Measurements from ENCODE around the gene KSR1.
"Not testable (repeated sequence)": the region's sequence is repeated elsewhere in the genome, so short reads cannot be mapped to it uniquely, and the experiment has no call there.

The KSR1 gene

DNA sequence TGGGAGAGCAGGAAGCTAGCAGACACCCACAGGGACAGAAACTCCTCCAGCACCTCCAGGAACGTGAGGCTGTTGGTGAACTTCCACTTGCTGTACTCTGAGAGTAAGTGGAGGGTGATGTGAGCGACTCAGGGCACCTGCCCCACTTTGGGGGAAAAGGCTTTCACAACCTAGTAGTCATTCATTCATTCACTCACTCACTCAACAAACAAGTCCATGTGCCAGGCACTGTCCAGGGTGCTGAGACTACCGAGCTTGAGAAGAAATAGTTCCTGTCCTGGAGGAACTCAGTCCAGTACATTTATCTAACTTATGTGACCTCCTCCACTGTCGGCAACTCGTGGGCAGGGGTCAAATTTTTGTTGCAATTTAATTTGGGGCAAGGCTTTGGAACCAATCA lies 201.4 kb downstream of the KSR1 start:
- no peak for DNase-seq (ENCODE audit: low read depth in 2 of 2)

DNA sequence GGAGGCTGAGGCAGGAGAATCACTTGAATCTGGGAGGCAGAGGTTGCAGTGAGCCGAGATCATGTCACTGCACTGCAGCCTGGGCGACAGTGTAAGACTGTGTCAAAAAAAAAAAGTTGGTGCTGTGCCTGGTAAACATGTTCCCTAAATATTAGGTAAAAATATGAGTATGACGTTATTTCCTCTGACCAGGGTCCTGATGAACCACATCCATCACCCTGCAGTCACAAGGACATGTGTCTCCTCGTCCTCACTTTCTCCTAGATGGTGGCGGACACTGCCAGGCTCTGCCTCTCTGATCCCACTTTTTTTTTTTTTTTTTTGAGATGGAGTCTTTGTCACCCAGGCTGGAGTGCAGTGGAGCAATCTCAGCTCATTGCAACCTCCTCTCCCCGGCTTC lies 203.4 kb downstream of the KSR1 start:
- no peak for DNase-seq (ENCODE audit: low read depth in 2 of 2)

DNA sequence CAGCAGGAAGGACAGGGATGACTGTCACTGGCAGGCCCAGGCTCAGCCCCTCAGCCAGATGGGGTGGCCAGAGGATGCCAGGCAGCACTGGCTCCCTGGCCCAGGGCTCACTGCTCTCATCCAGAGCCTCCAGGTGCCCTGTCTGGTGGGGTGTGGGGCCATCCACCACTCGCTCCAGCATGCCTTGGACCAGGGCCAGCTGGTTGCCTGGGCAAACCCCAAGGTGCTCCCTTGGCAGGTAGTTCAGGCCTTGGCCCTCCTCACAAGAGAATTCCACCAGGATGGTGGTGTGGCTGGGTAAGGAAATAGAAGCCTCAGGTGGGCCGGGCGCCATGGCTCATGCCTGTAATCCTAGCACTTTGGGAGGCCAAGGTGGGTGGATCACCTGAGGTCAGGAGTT lies 204.2 kb downstream of the KSR1 start:
- DNase-seq (ENCODE audit: low read depth in 2 of 2) = no peak

DNA sequence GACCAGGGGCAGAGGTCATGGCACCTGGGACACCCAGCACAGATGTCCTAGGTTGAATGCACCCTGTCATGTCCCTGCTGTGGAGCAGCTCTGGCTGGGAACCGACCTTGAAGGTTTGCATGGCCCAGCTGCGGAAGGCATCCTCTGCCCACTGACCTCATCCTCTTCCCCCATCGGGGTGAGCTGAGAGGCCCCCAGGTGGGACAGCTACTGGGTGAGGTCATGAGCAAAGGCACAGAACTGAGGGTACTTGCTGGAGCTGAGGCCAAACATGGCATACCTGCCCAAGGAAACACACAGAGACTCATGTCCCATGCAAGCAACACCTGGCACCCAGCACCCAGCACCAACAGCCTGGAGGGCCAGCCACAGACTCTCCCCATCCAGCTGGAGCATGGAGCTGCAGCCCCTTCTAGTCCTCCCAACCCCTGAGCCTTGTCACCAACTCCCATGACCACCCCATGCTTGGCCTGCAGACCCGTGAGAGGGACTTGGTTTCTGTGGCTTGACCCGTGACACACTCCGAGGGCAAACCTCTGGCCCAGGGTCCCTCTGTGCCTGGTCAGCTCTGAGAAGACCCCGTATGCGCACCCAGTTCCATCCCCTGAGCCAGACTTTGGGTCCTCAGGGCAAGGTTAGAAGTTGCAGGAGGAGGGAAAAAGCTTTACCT lies 207.8 kb downstream of the KSR1 start:
- DNase-seq (ENCODE audit: low read depth in 2 of 2) = no peak

DNA sequence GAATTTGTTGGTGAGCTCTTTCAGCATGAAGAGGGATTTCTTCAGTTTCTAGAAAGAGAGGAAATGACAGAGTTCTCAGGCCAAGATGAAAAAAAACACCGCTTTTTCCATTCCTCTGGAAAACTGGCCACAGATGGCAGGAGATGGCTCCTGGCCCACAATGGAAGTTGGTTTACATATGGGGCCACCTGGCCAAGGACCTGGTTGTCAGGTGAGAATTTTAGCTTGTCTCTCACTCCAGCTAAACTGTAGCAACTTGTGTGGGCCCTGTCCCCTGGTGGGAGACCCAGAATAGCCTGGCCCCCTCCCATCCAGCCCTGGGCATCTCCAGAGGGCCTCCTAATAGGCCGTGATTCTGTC lies 208.3 kb downstream of the KSR1 start:
- no peak for DNase-seq (ENCODE audit: low read depth in 2 of 2)

DNA sequence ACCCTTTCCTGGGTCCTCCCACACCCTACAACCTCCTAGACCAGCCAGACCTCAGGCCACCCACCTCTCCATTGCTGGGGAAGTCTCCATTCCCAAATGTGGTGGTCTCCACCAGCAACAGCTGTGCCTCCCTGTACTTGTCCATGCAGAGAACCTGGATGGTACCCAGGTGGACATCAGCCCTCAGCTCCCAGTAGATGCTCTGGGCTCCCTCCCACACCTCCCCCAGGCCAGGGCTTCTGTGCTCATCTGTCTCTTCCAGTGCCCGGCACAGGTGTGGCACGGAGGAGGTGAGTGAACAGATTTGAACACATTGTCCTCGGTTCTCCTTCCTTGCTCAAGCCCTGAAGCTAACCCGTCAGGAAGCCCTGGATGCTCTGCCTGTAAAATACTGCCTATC lies 209.3 kb downstream of the KSR1 start:
- no peak for DNase-seq (ENCODE audit: low read depth in 2 of 2)

DNA sequence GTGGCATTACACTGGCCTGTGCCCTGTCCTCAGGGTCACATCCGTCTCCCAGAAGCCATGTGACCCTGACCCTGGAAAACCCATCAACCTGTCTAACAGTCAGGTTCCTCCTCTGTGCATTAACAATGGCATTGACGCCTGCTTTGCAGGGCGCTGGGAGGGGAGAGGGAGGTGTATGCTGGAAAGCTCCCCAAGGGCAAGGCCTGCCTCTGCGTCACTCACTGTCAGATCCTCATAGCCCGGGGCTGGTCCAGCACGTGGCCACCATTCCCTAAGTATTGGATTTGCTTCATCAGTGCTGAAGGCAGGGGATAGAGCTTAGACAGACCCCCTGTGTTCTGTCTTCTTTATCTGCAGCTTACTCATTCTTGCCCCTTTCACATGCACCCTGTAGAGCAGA lies 210.0 kb downstream of the KSR1 start:
- DNase-seq (ENCODE audit: low read depth in 2 of 2) = not testable (repeated sequence)

DNA sequence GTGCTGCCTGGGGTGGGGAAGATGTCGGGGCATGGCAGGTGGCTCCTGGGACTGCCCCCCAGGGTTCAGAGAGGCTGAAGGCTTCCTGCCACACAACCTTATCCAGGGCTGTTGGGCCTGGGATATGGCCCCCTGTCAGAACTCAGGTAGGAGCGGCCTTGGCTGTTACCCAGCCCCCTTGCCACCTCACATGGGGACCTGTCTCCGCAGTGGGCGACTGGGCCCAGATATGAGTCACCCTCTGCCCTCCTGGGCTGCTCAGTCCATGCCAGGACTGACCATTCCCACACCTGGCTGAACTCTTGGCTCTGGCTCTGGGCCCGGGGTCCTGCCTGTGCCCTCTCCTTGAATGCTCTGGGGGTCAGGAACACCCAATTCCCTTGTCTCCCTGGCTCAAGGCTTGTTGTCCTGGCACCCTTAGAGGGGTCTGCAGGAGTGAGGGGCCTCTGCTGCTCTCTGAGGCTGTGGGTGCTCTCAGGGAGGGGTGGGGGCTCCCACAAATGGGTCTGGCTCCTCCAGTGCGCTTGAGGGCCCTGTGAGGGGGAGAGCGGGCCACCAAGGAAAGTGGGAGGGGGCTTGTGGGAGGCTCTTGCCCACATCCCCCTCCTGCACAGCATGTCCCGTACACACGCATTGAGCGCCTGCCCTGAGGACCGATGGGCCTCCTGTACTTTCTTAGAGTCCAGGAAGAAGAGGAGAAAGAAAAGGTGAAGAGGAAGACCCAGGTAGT lies 210.7 kb downstream of the KSR1 start:
- DNase-seq (ENCODE audit: low read depth in 2 of 2) = no peak

DNA sequence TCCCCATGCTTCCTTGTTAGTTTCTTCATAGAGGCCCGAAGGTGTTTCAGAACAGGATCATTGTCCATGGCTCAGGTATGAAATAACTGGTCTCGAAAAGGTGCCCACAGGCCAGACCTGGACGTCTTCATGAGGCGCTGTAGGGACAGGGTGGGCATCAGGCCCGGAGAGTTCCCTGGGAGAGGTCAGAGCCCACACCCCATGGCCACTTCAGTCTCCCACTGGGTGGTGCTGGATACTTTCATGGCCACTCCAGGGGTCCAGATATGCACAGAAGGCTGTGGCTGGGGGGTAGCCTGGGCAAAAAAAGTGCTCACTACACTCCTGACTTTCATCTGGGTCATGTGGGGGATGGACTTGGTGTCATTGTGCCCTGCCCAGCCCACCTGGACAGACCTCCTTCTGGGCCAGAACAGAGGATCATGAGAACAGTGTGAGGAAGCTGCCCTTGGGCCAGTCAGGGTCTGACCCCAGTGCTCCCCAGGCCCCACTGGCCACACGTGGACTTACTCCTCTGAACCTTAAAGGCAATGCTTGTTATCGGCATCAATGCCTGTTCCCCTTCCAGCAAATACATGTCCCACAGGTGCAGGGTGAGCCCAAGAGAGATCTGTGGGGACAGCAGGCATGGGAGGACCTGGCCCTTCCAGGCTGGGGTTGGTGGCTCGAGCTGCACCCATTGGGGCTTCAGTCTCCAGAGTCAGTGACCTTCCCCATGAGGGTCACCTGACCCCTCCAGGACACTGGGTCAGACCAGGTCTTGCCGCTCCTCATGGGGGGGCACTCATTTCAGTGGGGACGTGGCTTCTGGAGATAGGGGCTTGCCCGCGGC lies 211.6 kb downstream of the KSR1 start:
- no peak for DNase-seq (ENCODE audit: low read depth in 2 of 2)

DNA sequence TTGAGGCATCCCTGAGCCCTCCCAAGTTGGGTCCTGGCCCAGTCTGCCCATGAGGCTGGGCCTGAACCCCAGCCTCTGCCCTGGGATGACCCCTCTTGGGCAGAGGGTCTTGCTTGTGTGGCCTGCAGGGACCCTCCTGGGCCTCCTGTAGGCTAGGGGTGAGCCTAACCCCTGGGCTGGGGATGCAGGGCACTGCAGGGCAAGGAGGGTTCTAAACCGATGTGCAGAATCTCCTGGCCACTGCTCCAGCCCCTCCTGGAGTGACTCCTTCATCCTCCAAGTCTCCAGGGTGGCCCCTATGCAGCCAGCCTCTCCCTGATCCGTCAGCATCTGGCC lies 212.2 kb downstream of the KSR1 start:
- DNase-seq (ENCODE audit: low read depth in 2 of 2) = no peak

DNA sequence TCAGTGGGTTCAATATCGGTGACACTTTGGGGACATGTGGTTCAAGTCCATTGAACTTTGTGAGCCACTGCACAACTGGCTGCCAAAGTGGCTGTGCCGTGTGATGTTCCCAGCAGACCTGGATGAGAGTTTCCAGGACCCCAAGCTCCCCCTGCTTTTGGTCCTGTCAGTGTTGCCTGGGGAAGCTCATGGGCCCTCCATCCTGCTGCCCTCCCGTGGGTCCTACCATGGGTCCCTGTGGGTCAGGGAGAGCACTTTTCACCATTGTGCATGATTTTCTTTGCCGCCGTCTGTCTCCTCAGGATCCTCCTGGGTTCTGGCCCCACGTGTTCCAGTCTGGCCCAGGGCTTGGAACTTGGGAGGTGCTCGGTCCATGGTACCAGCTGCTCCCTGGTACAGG lies 212.9 kb downstream of the KSR1 start:
- no peak for DNase-seq (ENCODE audit: low read depth in 2 of 2)

DNA sequence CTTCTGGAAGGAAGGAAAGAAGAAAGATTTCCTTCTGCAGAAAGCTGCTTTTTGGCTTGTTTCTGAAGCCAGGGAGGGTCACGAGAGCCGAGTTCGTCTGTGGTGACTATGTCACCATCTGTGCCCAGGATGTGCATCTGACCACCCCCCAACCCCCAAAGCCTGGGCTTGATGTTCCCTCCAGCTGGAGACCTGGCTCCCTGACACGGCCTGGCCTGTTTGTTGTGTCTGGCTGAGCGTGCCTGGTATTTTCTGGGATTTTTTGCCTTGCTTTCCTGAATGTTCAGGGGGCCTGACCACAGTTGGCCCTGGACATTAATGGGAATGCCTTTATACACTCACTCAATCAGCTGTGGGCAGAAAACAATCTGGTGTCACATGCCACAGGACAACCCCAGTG lies 213.6 kb downstream of the KSR1 start:
- DNase-seq (ENCODE audit: low read depth in 2 of 2) = no peak

DNA sequence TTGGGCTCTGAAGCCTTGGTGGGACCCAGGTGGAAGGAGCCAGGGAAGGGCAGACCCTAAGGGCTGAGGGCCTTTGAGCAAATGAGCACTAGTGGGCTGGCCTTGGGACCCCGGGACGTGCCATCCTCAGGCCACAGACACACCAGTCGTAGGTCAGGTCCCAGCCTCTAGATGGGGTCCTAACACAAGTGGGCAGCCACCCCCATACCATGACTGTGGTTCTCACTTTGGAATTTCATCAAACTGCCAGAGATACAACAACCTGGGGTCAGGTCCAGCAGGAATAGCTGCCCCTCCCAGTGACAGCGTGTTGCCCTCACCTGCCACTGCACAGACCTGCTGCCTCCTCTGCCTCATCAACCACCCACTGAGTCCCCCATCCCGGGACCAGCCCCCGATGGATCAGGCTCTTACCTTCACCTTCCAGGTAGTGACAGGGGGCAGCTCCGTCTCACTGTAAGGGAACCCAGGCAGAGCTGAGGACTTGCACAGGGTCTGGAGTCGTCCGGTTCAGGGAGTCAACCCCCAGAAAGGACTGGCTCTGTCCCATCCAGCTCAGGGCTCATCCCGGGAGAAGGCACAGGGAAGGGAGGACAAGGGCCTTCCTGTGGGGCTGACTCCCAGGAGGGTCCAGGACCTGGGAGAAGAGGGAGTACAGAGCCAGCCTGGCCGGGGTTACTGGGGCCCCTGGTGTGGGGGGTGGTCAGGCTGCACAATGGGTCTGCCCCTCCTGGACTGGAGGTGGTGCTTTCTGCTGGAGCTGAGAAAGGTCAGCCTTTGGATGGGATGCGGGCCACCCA lies 214.7 kb downstream of the KSR1 start:
- no peak for DNase-seq (ENCODE audit: low read depth in 2 of 2)

DNA sequence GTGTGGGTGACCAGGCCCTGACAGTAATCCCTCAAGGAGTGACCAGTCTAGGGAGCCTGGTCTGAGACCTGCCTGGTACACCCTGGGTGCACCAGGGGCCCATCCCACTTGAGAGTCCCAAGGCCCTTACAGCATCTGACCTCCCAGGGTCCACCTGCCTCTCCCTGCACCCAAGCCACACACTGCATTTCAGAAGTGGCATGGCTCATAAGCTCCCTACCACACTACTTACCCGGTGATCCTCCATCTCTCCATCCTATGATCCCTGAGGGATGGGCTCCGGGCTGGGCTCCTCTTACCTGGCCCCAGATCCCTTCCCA lies 215.3 kb downstream of the KSR1 start:
- DNase-seq (ENCODE audit: low read depth in 2 of 2) = no peak

DNA sequence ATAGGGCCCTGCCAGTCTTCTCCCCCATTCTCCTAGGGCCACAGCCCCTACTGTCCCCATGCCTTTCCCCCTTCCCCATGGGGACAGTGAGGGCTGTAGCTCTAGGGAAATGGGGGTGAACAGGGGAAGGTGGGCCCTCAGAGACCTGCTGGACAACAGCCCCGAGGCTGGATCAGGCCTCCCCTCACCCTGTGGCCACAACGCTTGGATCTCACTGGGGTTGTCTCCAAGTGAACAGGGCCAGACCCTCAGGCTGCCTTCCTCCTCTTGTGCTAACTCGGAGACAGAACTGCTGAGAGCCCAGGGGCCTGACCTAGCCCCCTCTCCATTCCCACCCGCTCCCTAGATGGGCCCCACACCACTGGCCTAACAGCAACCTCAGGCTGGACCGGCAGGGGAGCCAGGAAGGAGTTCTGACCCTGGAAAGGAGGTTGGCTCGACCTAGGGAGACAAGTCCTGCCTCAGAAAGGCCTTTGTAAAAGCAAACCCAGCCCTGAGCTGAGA lies 215.8 kb downstream of the KSR1 start:
- not testable (repeated sequence) for DNase-seq (ENCODE audit: low read depth in 2 of 2)

DNA sequence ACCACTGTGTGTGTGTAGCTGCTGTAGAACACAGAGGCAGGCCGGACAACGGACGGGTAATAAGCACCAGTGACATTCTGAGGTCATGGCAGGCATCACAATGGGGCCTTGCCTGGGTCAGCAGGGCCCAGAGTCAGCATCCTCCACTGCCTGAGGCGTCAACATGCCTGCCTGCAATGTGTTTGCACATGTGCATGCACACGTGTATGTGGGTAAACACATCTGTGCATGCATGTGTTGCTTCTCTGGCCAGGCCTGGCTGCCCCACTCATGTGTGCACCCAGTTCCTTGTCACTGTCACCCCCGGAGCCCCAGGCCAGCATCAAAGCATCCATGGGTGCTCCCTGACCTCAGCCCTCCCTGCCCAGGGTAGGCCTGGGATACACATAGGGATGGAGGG lies 218.1 kb downstream of the KSR1 start:
- no peak for DNase-seq (ENCODE audit: low read depth in 2 of 2)
